IMR-90 (cell line): ENCODE measurements around the gene IL1RAP. TPM values are rescaled to one million over a fixed set of nuclear protein-coding genes. Genes with fewer than 3 reads are reported as not detected.

Source experiments
- ATAC-seq: fragments of 200-7000 bp; cut with Tn5 transposase; 2 replicates; pipeline ENCODE4 v1.9.1; 2020; ENCODE audit warnings: low read depth, mild to moderate bottlenecking, moderate library complexity
- BruUV-seq: library from RNA; stranded (reverse); fragments of 400-500 nt; replicated peaks from 2 replicates; lab custom pipeline; 2021; lab: Mats Ljungman, UMichigan
- CTCF ChIA-PET: fragments of 300-600 bp; formaldehyde crosslinking; extraction: SDS; loops from one replicate; lab custom pipeline; 2021; ENCODE audit warnings: antibody characterized with exemption; lab: Yijun Ruan, JAX
- POLR2A ChIA-PET: fragments of 300-600 bp; sonication (Branson Sonifier 250); formaldehyde crosslinking; loops from one replicate; lab custom pipeline; 2022; ENCODE audit warnings: antibody characterized with exemption; ENCODE audit not compliant: unreplicated experiment; lab: Charles Lee
- DNase-seq: peaks from one replicate; pipeline ENCODE4 v3.0.0; 2013
- H2AFZ ChIP-seq: replicated peaks from 2 replicates; pipeline ENCODE3; 2013; ENCODE audit warnings: low read length, mild to moderate bottlenecking; ENCODE audit not compliant: poor library complexity
- H2AK5ac ChIP-seq: 2 replicates; pipeline ENCODE4 v1.6.1; 2013; ENCODE audit warnings: low read depth, low read length, inconsistent platforms
- H2AK9ac ChIP-seq: replicated peaks from 2 replicates; pipeline ENCODE3; 2013; ENCODE audit warnings: mild to moderate bottlenecking, low read depth, low read length, moderate library complexity; ENCODE audit not compliant: poor library complexity
- H2BK120ac ChIP-seq: 2 replicates; pipeline ENCODE4 v1.6.1; 2013; ENCODE audit warnings: low read depth, low read length, inconsistent platforms
- H2BK15ac ChIP-seq: 3 replicates; pipeline ENCODE4 v1.6.1; 2013; ENCODE audit warnings: low read depth, low read length, inconsistent platforms
- H2BK20ac ChIP-seq: 2 replicates; pipeline ENCODE4 v1.6.1; 2013; ENCODE audit warnings: low read depth, mild to moderate bottlenecking, inconsistent platforms, low read length, moderate library complexity
- H2BK5ac ChIP-seq: 2 replicates; pipeline ENCODE4 v1.6.1; 2013; ENCODE audit warnings: mild to moderate bottlenecking, low read depth, low read length, inconsistent platforms; ENCODE audit not compliant: poor library complexity, severe bottlenecking
- H3K14ac ChIP-seq: replicated peaks from 2 replicates; pipeline ENCODE4 v1.6.1; 2013; ENCODE audit warnings: low read depth, low read length, inconsistent platforms
- H3K18ac ChIP-seq: 2 replicates; pipeline ENCODE4 v1.6.1; 2013; ENCODE audit warnings: low read depth, low read length, control low read depth
- H3K23ac ChIP-seq: 2 replicates; pipeline ENCODE4 v1.6.1; 2013; ENCODE audit warnings: low read depth, low read length, inconsistent platforms
- H3K27ac ChIP-seq: 2 replicates; pipeline ENCODE4 v1.5.1; 2013; ENCODE audit warnings: mild to moderate bottlenecking, control low read depth, low read length; ENCODE audit not compliant: insufficient read depth
- H3K27me3 ChIP-seq: 2 replicates; pipeline ENCODE4 v1.6.1; 2013; ENCODE audit warnings: low read length; ENCODE audit not compliant: control insufficient read depth, insufficient read depth
- H3K36me3 ChIP-seq: 2 replicates; pipeline ENCODE4 v1.6.1; 2013; ENCODE audit warnings: low read length, mixed read lengths; ENCODE audit not compliant: control insufficient read depth, insufficient read depth
- H3K4ac ChIP-seq: 2 replicates; pipeline ENCODE4 v1.6.1; 2013; ENCODE audit warnings: low read depth, low read length, inconsistent platforms
- H3K4me1 ChIP-seq: 2 replicates; pipeline ENCODE4 v1.6.1; 2013; ENCODE audit warnings: low read length, mixed read lengths; ENCODE audit not compliant: control insufficient read depth, insufficient read depth
- H3K4me2 ChIP-seq: 2 replicates; pipeline ENCODE4 v1.6.1; 2013; ENCODE audit warnings: low read depth, mild to moderate bottlenecking, control low read depth, low read length, moderate library complexity
- H3K4me3 ChIP-seq: 2 replicates; pipeline ENCODE4 v1.5.1; 2013; ENCODE audit warnings: low read depth, mild to moderate bottlenecking, control low read depth, low read length, moderate library complexity; ENCODE audit not compliant: insufficient read depth
- H3K56ac ChIP-seq: 2 replicates; pipeline ENCODE4 v1.6.1; 2013; ENCODE audit warnings: low read length, inconsistent platforms; ENCODE audit not compliant: insufficient read depth; ENCODE audit errors: extremely low read depth
- H3K79me1 ChIP-seq, 2 experiments: 2 replicates each; pipeline ENCODE4 v1.6.1; 2013; ENCODE audit warnings: low read length in 2 of 2, inconsistent platforms in 1 of 2, low read depth in 1 of 2
- H3K9ac ChIP-seq: 2 replicates; pipeline ENCODE4 v1.6.1; 2013; ENCODE audit warnings: low read depth, low read length, control low read depth
- H3K9me1 ChIP-seq: 2 replicates; pipeline ENCODE4 v1.6.1; 2013; ENCODE audit warnings: low read length, inconsistent platforms; ENCODE audit not compliant: insufficient read depth
- H3K9me3 ChIP-seq: 2 replicates; pipeline ENCODE4 v1.6.1; 2013; ENCODE audit warnings: low read length; ENCODE audit not compliant: control insufficient read depth, insufficient read depth
- H4K20me1 ChIP-seq: 2 replicates; pipeline ENCODE4 v1.6.1; 2013; ENCODE audit warnings: low read length, inconsistent platforms; ENCODE audit not compliant: insufficient read depth
- H4K5ac ChIP-seq: 2 replicates; pipeline ENCODE4 v1.6.1; 2013; ENCODE audit warnings: mild to moderate bottlenecking, low read depth, low read length, control low read depth
- H4K8ac ChIP-seq, 2 experiments: 2 replicates each; pipeline ENCODE4 v1.6.1; 2013; ENCODE audit warnings: low read depth in 2 of 2, low read length in 2 of 2, control low read depth in 1 of 2, inconsistent platforms in 1 of 2
- H4K91ac ChIP-seq: 2 replicates; pipeline ENCODE4 v1.6.1; 2013; ENCODE audit warnings: low read depth, low read length, inconsistent platforms; ENCODE audit not compliant: insufficient read depth
- BHLHE40 ChIP-seq: fragments of 150-350 bp; IDR thresholded peaks from 2 replicates; pipeline ENCODE4 v1.6.1; 2016; ENCODE audit warnings: mild to moderate bottlenecking, low read depth, low read length
- CEBPB ChIP-seq: IDR thresholded peaks from 2 replicates; pipeline ENCODE4 v1.6.1; 2012; ENCODE audit warnings: low read depth, low read length, improper control_type of control experiment
- CHD1 ChIP-seq: IDR thresholded peaks from 2 replicates; pipeline ENCODE4 v1.6.1; 2012; ENCODE audit warnings: low read depth, low read length, improper control_type of control experiment
- CTCF ChIP-seq: conservative IDR thresholded peaks from 2 replicates; pipeline ENCODE4 v1.5.1; 2012; ENCODE audit warnings: mild to moderate bottlenecking, low read depth, low read length, improper control_type of control experiment
- NFE2L2 ChIP-seq: fragments of 150-350 bp; IDR thresholded peaks from 2 replicates; pipeline ENCODE4 v1.6.1; 2016; ENCODE audit warnings: low read depth, mild to moderate bottlenecking, low read length
- POLR2A ChIP-seq: IDR thresholded peaks from 2 replicates; pipeline ENCODE4 v1.6.1; 2012; ENCODE audit warnings: mild to moderate bottlenecking, low read depth, low read length
- RAD21 ChIP-seq: IDR thresholded peaks from 2 replicates; pipeline ENCODE4 v1.6.1; 2012; ENCODE audit warnings: low read length, improper control_type of control experiment
- RFX5 ChIP-seq: IDR thresholded peaks from 2 replicates; pipeline ENCODE4 v1.8.0; 2012; ENCODE audit warnings: low read depth, mild to moderate bottlenecking, low read length, moderate library complexity
- WGBS, 2 experiments: methylation state at CpG; one replicate each; pipeline versions ENCODE4 v1.1.5 to v1.1.7; 2013; ENCODE audit warnings: missing lambda C conversion rate in 2 of 2; ENCODE audit not compliant: insufficient read length in 1 of 2; ENCODE audit errors: extremely low coverage in 2 of 2; 5-methylcytosine and 5-hydroxymethylcytosine counted together
- dilution Hi-C: fragments of 300-500 bp; cut with HindIII; formaldehyde crosslinking; loops from one replicate; pipeline ENCODE4 v1.14.3; 2018; ENCODE audit warnings: low sequenced_read_pairs; ENCODE audit not compliant: unreplicated experiment
- in situ Hi-C: fragments of 300-500 bp; cut with MboI; formaldehyde crosslinking; loops from 3 replicates; pipeline ENCODE4 v1.14.3; 2019; ENCODE audit warnings: low sequenced_read_pairs, inconsistent platforms, mixed read lengths
- intact Hi-C: fragments of 100-400 bp; cut with micrococcal nuclease; formaldehyde crosslinking; loops from 2 replicates; pipeline ENCODE4 v1.10.0; 2022
- polyA plus RNA-seq, 3 experiments: library from polyadenylated mRNA; depleted of rRNA; stranded (reverse); fragments of >200 nt; gene quantifications; 2 replicates each; pipeline ENCODE4 v1.2.3, GENCODE V29; 2012; ENCODE audit warnings: low replicate concordance in 1 of 3
- total RNA-seq: library from RNA; depleted of rRNA; stranded (reverse); fragments of >200 nt; gene quantifications from 2 replicates; pipeline ENCODE4 v1.2.3, GENCODE V29; 2012

The IL1RAP gene
- total and polyA plus RNA-seq, 2 of the 4 experiments (the other 2 are of a cell fraction) = 8.3 to 11.3 TPM

GRCh38 chr3:190491533-190492054 is 22.3 kb upstream of the IL1RAP start:
- Histone ChIP-seq H3K27me3 (peaks cover 2% of the 10 kb centered on the region; the same call in 1 of the 2 replicates), H3K79me1 (no peaks in the 10 kb centered on the region), H3K23ac (no peak overlapping the region), H2BK120ac (no peak overlapping the region), H3K9ac (no peak overlapping the region), H2AFZ (no peak overlapping the region), H3K27ac (no peak overlapping the region), H4K91ac (no peak overlapping the region), H3K4me3 (no peak overlapping the region), H3K4me2 (no peak overlapping the region), H4K20me1 (no peaks in the 10 kb centered on the region), H2AK9ac (no peak overlapping the region), H3K18ac (no peak overlapping the region), H2BK20ac (no peak overlapping the region), H3K4me1 (no peaks in the 10 kb centered on the region), H3K4ac (no peak overlapping the region), H2BK5ac (no peak overlapping the region), H3K9me3 (no peaks in the 10 kb centered on the region), H4K8ac (no peak overlapping the region), H3K9me1 (no peaks in the 10 kb centered on the region), H4K5ac (no peak overlapping the region), H3K14ac (no peak overlapping the region), H2BK15ac (no peak overlapping the region), H3K56ac (no peak overlapping the region), H3K36me3 (no peaks in the 10 kb centered on the region), H2AK5ac (no peak overlapping the region)
- ATAC-seq = no peak
- DNase-seq = no peak
- POLR2A ChIA-PET = no interaction called here
- dilution Hi-C loops (no loop called here), intact Hi-C loops (no loop called here), in situ Hi-C loops (no loop called here)
- no peak for TF ChIP-seq CTCF
- TF ChIP-seq CEBPB = no peak
- no peak for TF ChIP-seq RAD21
- TF ChIP-seq RFX5 = no peak
- no peak for TF ChIP-seq POLR2A
- TF ChIP-seq BHLHE40 = no peak
- no peak for TF ChIP-seq CHD1
- no peak for TF ChIP-seq NFE2L2
- BruUV-seq = no TSS peak
- 25% methylated on average over 2 of the region's 4 CpGs; no CpG with 5 or more reads in 1 of the 2 experiments for WGBS, 2 experiments
- CTCF ChIA-PET = interaction anchor here (0.8 kb wide), 1 partner anchor 391 kb away, joined by 3 read pairs; no protein-coding TSS in a partner anchor
